HG02938 (cell line): ENCODE results near the gene FSTL4.

Experiments used
- ATAC-seq: cut with Tn5 transposase; IDR thresholded peaks from one replicate; pipeline ENCODE4 v1.9.1; 2021; ENCODE audit warnings: mild to moderate bottlenecking, moderate library complexity; ENCODE audit not compliant: unreplicated experiment

The FSTL4 gene

GRCh38 chr5:133150909-133151544 is 461.3 kb downstream of the FSTL4 start:
- no peak for ATAC-seq

- no peak for ATAC-seq
These were observed 463.0 kb downstream of the FSTL4 start for GRCh38 chr5:133149345-133149744.

- ATAC-seq: no peak
These were observed 464.4 kb downstream of the FSTL4 start for GRCh38 chr5:133147815-133148567.

- ATAC-seq: no peak
These were observed 464.9 kb downstream of the FSTL4 start for GRCh38 chr5:133147411-133147810.
